OCI-LY1 (cell line): Measurements from ENCODE around the gene GLRX5.

Experiments
- EZH2 ChIP-seq: fragments of 200-600 bp; sonication (generic), shearing (Covaris generic); IDR thresholded peaks from 2 replicates; pipeline ENCODE4 v1.8.0; 2017; ENCODE audit warnings: borderline replicate concordance, mixed run types, mild to moderate bottlenecking, antibody characterized with exemption, low read length, moderate library complexity, mixed read lengths
- TF ChIP-seq, protein P1 (sequence below): fragments of 200-600 bp; sonication (generic), shearing (Covaris generic); IDR thresholded peaks from 2 replicates; pipeline ENCODE4 v1.5.1; 2017; ENCODE audit warnings: mild to moderate bottlenecking, antibody characterized with exemption, low read length, moderate library complexity, mixed read lengths

DNA sequence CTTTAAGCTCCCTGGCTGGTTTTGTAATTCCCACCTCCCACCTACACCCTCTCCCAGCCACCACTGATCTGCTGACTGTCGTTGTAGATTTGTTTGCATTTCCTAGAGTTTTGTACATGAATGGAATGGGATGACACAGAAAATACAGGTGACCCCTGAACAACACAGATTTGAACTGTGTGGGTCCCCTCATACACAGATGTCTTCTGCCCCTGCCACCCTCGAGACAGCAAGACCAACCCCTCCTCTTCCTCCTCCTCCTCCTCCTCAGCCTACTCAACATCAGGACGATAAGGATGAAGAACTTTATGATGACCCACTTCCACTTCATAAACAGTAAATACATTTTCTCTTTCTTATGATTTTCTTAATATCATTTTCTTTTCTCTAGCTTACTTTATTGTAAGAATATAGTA is 47.2 kb upstream of the GLRX5 start:
- TF ChIP-seq, protein P1, sequence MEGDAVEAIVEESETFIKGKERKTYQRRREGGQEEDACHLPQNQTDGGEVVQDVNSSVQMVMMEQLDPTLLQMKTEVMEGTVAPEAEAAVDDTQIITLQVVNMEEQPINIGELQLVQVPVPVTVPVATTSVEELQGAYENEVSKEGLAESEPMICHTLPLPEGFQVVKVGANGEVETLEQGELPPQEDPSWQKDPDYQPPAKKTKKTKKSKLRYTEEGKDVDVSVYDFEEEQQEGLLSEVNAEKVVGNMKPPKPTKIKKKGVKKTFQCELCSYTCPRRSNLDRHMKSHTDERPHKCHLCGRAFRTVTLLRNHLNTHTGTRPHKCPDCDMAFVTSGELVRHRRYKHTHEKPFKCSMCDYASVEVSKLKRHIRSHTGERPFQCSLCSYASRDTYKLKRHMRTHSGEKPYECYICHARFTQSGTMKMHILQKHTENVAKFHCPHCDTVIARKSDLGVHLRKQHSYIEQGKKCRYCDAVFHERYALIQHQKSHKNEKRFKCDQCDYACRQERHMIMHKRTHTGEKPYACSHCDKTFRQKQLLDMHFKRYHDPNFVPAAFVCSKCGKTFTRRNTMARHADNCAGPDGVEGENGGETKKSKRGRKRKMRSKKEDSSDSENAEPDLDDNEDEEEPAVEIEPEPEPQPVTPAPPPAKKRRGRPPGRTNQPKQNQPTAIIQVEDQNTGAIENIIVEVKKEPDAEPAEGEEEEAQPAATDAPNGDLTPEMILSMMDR, result no peak
- no peak for TF ChIP-seq EZH2
